Upper lobe of right lung (tissue), 1 donor: ENCODE data around the gene DNAJB5. TPM values are rescaled to one million over a fixed set of nuclear protein-coding genes. Genes with fewer than 3 reads are reported as not detected.
"Not testable (repeated sequence)": the region's sequence is repeated elsewhere in the genome, so short reads cannot be mapped to it uniquely, and the experiment has no call there.

Source experiments
- ATAC-seq: fragments of 200-7000 bp; cut with Tn5 transposase; one replicate; pipeline ENCODE4 v1.9.1; 2020; ENCODE audit warnings: mild to moderate bottlenecking, moderate library complexity
- DNase-seq: peaks from one replicate; pipeline ENCODE4 v3.0.0-alpha.2; 2020
- H3K27ac ChIP-seq: fragments of 200-600 bp; one replicate; pipeline ENCODE4 v1.8.0; 2022
- H3K27me3 ChIP-seq: fragments of 200-600 bp; one replicate; pipeline ENCODE4 v1.8.0; 2022; ENCODE audit warnings: mild to moderate bottlenecking
- H3K36me3 ChIP-seq: fragments of 200-600 bp; one replicate; pipeline ENCODE4 v1.8.0; 2022
- H3K4me1 ChIP-seq: fragments of 200-600 bp; one replicate; pipeline ENCODE4 v1.8.0; 2022
- H3K4me3 ChIP-seq: fragments of 200-600 bp; one replicate; pipeline ENCODE4 v1.8.0; 2022; ENCODE audit warnings: mild to moderate bottlenecking
- H3K9me3 ChIP-seq: fragments of 200-600 bp; one replicate; pipeline ENCODE4 v1.8.0; 2022
- CTCF ChIP-seq: fragments of 200-600 bp; IDR thresholded peaks from one replicate; pipeline ENCODE4 v1.8.0; 2022; ENCODE audit warnings: antibody characterized with exemption
- intact Hi-C: fragments of 100-400 bp; cut with DNase I; formaldehyde crosslinking; loops from one replicate; pipeline ENCODE4 v1.11.0; 2022
- long read RNA-seq: library from polyadenylated mRNA; unstranded; transcript quantifications from one replicate; pipeline ENCODE4 v2.0.0, GENCODE V29; 2021
- total RNA-seq: library from RNA; stranded (reverse); fragmentation: NEBNext Ultra II Directional; extraction: Animal tissue kit (Norgen Biotek cat#: 25700); gene quantifications from one replicate; pipeline ENCODE4 v1.2.1, GENCODE V29; 2021
- donor health status: DM: no; HTN: yes; CAD: no; lungs with severe emphysema.

Gene DNAJB5
- 8.3 TPM for total RNA-seq
- long read RNA-seq, partial matches to known transcripts = 0 of 3 reads
- long read RNA-seq, other reads (novel, unspliced or antisense) = 1 of 3 reads

- Histone ChIP-seq H3K36me3 (no peaks in the 10 kb centered on the region), H3K27ac (peak within 1 kb of the TSS; percentile 81), H3K4me1 (peaks cover 17% of the 10 kb centered on the region), H3K9me3 (no peaks in the 10 kb centered on the region), H3K4me3 (peak within 1 kb of the TSS; percentile 79), H3K27me3 (no peaks in the 10 kb centered on the region)
- DNase-seq (peak; percentile 98), ATAC-seq (peak; percentile 96)
- TF ChIP-seq CTCF = no peak
- intact Hi-C loops = no loop called here
Measured at GRCh38 chr9:34989003-34989945, at the start of gene DNAJB5. Gene DNAJB5, plus strand, starts transcription at chr9:34989745. Its CDS starts 886 bp downstream, at chr9:34990631.

- H3K36me3 ChIP-seq, DNase-seq, H3K27ac ChIP-seq, ATAC-seq, H3K9me3 ChIP-seq, intact Hi-C loops, H3K4me1 ChIP-seq, H3K27me3 ChIP-seq, H3K4me3 ChIP-seq: not testable (repeated sequence)
Measured at GRCh38 chr9:34939989-34940388, 49.6 kb upstream of the DNAJB5 start.

GRCh38 chr9:34948451-34948850, 41.1 kb upstream of the DNAJB5 start:
- H3K4me1 ChIP-seq = no peaks in the 10 kb centered on the region
- intact Hi-C loops = no loop called here
- no peak for ATAC-seq

GRCh38 chr9:34954225-34954624, 35.3 kb upstream of the DNAJB5 start:
- ATAC-seq = no peak
- Histone ChIP-seq H3K4me1 (peaks cover 6% of the 10 kb centered on the region), H3K4me3 (no peak overlapping the region), H3K36me3 (no peaks in the 10 kb centered on the region), H3K27me3 (peaks cover 33% of the 10 kb centered on the region), H3K9me3 (no peaks in the 10 kb centered on the region), H3K27ac (no peak overlapping the region)
- TF ChIP-seq CTCF = no peak
- no peak for DNase-seq
- intact Hi-C loops = no loop called here

More at GRCh38 chr9:34948451-34948850, 41.1 kb upstream of the DNAJB5 start:
- DNase-seq = no peak
- no peak overlapping the region for H3K27ac ChIP-seq
- no peaks in the 10 kb centered on the region for H3K9me3 ChIP-seq
- H3K27me3 ChIP-seq = no peaks in the 10 kb centered on the region
- H3K4me3 ChIP-seq = no peak overlapping the region
- no peak for TF ChIP-seq CTCF
- no peaks in the 10 kb centered on the region for H3K36me3 ChIP-seq

GRCh38 chr9:34956066-34956465, 33.5 kb upstream of the DNAJB5 start:
- ATAC-seq, H3K4me3 ChIP-seq, intact Hi-C loops, H3K36me3 ChIP-seq, DNase-seq, H3K4me1 ChIP-seq, H3K27ac ChIP-seq, H3K9me3 ChIP-seq: not testable (repeated sequence)
- H3K27me3 ChIP-seq = peaks cover 49% of the 10 kb centered on the region

- H3K4me1 ChIP-seq = peaks cover 6% of the 10 kb centered on the region
- intact Hi-C loops = no loop called here
- H3K9me3 ChIP-seq = no peaks in the 10 kb centered on the region
- no peak overlapping the region for H3K27ac ChIP-seq
- no peak overlapping the region for H3K4me3 ChIP-seq
- ATAC-seq (no peak), DNase-seq (no peak)
- TF ChIP-seq CTCF = no peak
- H3K27me3 ChIP-seq = peaks cover 54% of the 10 kb centered on the region
- H3K36me3 ChIP-seq = no peaks in the 10 kb centered on the region
Measured at GRCh38 chr9:34956648-34957047, 32.9 kb upstream of the DNAJB5 start.
